HUES48 (cell line): Measurements from ENCODE around the gene LFNG.

Experiments used
- H3K27ac ChIP-seq: one replicate; pipeline ENCODE4 v1.7.0; 2013; ENCODE audit warnings: low read depth, low read length, inconsistent platforms
- H3K27me3 ChIP-seq: 2 replicates; pipeline ENCODE4 v1.6.1; 2013; ENCODE audit warnings: mild to moderate bottlenecking, low read length; ENCODE audit not compliant: control insufficient read depth, insufficient read depth
- H3K36me3 ChIP-seq: 2 replicates; pipeline ENCODE4 v1.6.1; 2013; ENCODE audit warnings: low read length; ENCODE audit not compliant: control insufficient read depth, insufficient read depth
- H3K4me1 ChIP-seq: 2 replicates; pipeline ENCODE4 v1.6.1; 2013; ENCODE audit warnings: mild to moderate bottlenecking, low read length; ENCODE audit not compliant: control insufficient read depth, insufficient read depth
- H3K4me3 ChIP-seq: 2 replicates; pipeline ENCODE4 v1.5.1; 2013; ENCODE audit warnings: mild to moderate bottlenecking, low read depth, low read length
- H3K9ac ChIP-seq: 2 replicates; pipeline ENCODE4 v1.6.1; 2013; ENCODE audit warnings: mild to moderate bottlenecking, low read depth, low read length, moderate library complexity
- H3K9me3 ChIP-seq: 2 replicates; pipeline ENCODE4 v1.6.1; 2013; ENCODE audit warnings: low read length; ENCODE audit not compliant: control insufficient read depth, insufficient read depth

The LFNG gene

GRCh38 chr7:2545746-2546425 is 26.3 kb downstream of the LFNG start:
- H3K4me1 ChIP-seq = no peaks in the 10 kb centered on the region
- H3K9ac ChIP-seq = no peak overlapping the region
- H3K36me3 ChIP-seq = peaks cover 78% of the 10 kb centered on the region
- no peaks in the 10 kb centered on the region for H3K9me3 ChIP-seq
- H3K27me3 ChIP-seq = no peaks in the 10 kb centered on the region
- H3K4me3 ChIP-seq = no peak overlapping the region
- H3K27ac ChIP-seq = no peak overlapping the region

DNA sequence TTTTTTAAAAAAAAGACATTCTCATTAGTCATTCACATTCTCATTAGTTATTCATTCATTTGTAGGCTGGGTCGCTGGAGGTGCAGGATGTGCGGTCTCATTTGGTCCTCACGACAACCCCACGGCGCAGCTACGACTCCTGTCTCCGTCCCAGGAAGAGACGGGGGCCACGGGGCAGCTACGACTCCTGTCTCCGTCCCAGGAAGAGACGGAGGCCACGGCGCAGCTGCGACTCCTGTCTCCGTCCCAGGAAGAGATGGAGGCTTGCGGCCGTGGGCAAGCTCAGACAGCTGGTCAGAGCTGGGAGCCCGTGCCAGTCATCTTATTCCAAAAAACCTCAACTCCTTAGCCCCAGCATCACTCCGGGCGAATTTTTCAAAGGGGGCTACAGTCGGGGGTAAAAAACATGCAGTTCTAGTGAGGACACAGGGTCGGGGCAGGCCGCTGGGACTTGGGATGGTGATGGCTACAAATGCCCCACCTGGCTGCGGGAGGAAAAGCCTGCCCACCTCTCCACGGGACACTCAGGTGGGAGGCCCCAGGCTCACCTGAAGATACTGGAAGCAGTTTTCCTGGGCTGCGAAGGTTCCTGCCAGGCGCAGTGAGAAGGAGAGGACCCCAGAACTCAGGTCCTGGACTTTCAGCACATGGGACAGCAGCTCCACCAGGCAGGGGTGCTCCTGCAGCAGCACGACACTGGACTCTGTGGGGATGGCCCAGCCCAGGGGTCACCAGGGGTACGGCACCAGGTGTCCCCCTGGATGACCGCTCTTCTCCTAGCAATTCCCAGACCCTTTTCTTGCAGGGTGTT is 27.4 kb downstream of the LFNG start:
- Histone ChIP-seq H3K4me3 (no peak overlapping the region), H3K36me3 (peaks cover 71% of the 10 kb centered on the region), H3K9me3 (no peaks in the 10 kb centered on the region), H3K9ac (no peak overlapping the region), H3K27ac (no peak overlapping the region), H3K4me1 (no peaks in the 10 kb centered on the region), H3K27me3 (no peaks in the 10 kb centered on the region)

- Histone ChIP-seq H3K27ac (no peak overlapping the region), H3K9me3 (no peaks in the 10 kb centered on the region), H3K9ac (no peak overlapping the region), H3K27me3 (no peaks in the 10 kb centered on the region), H3K36me3 (peaks cover 48% of the 10 kb centered on the region), H3K4me3 (no peak overlapping the region), H3K4me1 (peaks cover 5% of the 10 kb centered on the region)
Observed at GRCh38 chr7:2551418-2551817, 31.8 kb downstream of the LFNG start.

GRCh38 chr7:2553108-2553507 is 33.5 kb downstream of the LFNG start:
- Histone ChIP-seq H3K27ac (no peak overlapping the region), H3K27me3 (no peaks in the 10 kb centered on the region), H3K9ac (no peak overlapping the region), H3K36me3 (peaks cover 33% of the 10 kb centered on the region), H3K9me3 (no peaks in the 10 kb centered on the region), H3K4me1 (peaks cover 5% of the 10 kb centered on the region), H3K4me3 (no peak overlapping the region)

DNA sequence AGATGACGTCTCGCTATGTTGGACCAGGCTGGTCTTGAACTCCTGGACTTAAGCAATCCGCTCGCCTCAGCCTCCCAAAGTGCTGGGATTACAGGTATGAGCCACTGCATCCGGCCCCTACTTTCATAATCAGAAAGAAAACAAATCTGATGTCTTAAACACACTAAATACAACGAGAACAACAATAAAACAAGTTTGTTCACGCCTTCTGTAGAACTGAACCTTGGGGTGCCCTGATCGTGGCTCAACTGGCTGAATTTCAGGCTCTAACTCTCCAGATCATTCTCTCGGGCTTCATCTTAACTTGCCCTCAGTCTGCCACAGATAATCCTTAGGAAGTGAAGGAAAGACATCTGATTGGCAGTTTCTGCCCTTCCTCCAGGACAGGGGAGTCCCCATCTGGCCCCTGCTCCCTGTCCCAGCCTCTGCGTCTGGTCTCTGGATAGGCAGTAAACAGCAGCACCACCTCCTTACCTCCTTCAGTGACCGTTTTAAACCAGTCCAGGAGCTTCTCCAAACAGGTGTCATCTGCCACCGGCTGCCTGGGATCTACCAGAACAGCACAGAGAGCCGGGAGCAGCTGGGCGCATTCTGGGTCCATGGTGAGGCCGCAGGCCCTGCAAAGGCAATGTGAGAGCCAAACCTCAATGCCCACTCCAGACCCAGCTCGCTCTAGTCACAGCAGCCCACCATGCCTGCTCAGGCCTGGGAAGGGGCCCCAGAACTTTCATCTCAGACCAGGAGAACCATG is 34.4 kb downstream of the LFNG start:
- Histone ChIP-seq H3K27me3 (no peaks in the 10 kb centered on the region), H3K4me1 (peaks cover 5% of the 10 kb centered on the region), H3K9me3 (no peaks in the 10 kb centered on the region), H3K4me3 (peak overlapping the region; percentile 81), H3K36me3 (peaks cover 26% of the 10 kb centered on the region), H3K27ac (no peak overlapping the region), H3K9ac (no peak overlapping the region)

DNA sequence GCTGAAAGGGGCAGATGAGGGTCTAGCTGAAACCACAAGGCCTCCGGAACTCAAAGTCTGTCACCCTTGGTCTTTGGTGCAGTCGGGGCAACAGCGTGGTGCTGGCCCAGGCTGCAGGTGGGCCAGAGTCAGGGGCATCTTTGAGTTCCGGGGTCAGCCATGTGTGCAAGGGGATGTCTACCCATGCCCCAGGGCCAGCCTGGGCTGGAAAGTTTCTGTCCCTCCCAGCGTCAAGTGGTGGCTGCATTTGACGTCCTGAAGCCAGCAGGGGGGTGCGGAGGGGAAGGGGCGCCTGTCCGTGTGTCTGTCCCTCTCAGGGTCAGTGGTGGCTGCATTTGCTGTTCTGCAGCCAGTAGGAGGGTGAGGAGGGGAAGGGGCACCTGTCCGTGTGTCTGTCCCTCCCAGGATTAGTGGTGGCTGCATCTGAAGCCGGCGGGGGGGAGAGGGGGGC is 35.1 kb downstream of the LFNG start:
- H3K27ac ChIP-seq = peak overlapping the region; percentile 100
- no peaks in the 10 kb centered on the region for H3K27me3 ChIP-seq
- H3K9ac ChIP-seq = 0 out of 2 replicates have a peak overlapping the region, but pooled peaks have one; percentile 3
- H3K9me3 ChIP-seq = no peaks in the 10 kb centered on the region
- H3K4me3 ChIP-seq = peak overlapping the region; percentile 81
- peaks cover 5% of the 10 kb centered on the region for H3K4me1 ChIP-seq
- H3K36me3 ChIP-seq = peaks cover 20% of the 10 kb centered on the region

GRCh38 chr7:2555121-2556052 is 35.8 kb downstream of the LFNG start, which contains the start of gene BRAT1:
BRAT1 (minus strand) TSS chr7:2555524; CDS start chr7:2554431, 1,093 bp downstream.
- peak within 1 kb of the TSS; percentile 99 for H3K9ac ChIP-seq
- peaks cover 5% of the 10 kb centered on the region for H3K4me1 ChIP-seq
- H3K27me3 ChIP-seq = no peaks in the 10 kb centered on the region
- peak within 1 kb of the TSS; percentile 81 for H3K4me3 ChIP-seq
- H3K9me3 ChIP-seq = no peaks in the 10 kb centered on the region
- H3K36me3 ChIP-seq = peaks cover 20% of the 10 kb centered on the region
- peak within 1 kb of the TSS; percentile 100 for H3K27ac ChIP-seq

DNA sequence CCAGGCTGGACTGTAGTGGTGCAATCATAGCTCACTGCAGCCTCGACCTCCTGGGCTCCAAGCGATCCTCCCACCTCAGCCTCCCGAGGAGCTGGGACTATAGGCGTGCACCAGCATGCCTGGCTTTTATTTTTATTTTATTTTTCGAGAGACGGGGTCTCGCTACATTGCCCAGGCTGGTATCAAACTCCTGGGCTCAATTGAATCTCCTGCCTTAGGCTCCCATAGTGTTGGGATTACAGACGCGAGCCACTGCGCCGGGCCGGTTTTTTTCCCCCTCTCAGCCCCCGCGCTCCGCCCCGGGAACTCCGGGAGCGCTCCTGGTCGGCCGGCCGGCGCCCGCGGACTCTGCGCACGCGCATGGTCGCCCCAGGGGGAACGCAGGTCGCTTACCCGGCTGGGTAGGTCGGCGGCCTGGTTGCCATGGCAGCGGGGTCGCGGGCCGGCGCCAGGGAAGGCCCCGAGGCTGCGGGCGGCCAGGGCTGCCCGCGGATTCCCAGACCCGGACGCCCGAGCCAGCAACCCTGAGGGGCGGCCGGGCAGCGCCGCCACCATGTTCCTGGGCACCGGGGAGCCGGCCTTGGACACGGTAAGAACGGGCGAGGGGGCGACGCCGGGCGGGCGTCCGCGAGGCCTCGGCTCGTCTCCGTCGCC is 39.2 kb downstream of the LFNG start, which contains the start of gene IQCE:
Gene IQCE (plus strand): TSS at position 351 of the 654 bp plus-strand sequence. CDS start 203 bp downstream, at position 554.
- 0 out of 2 replicates have a peak, but pooled peaks cover 4% of the 10 kb centered on the region for H3K36me3 ChIP-seq
- H3K27me3 ChIP-seq = no peaks in the 10 kb centered on the region
- peak within 1 kb of the TSS; percentile 65 for H3K4me3 ChIP-seq
- no peak within 1 kb of the TSS for H3K9ac ChIP-seq
- no peaks in the 10 kb centered on the region for H3K9me3 ChIP-seq
- H3K4me1 ChIP-seq = peaks cover 5% of the 10 kb centered on the region
- peak within 1 kb of the TSS; percentile 47 for H3K27ac ChIP-seq

GRCh38 chr7:2559283-2559950 is 39.8 kb downstream of the LFNG start:
- Histone ChIP-seq H3K9me3 (no peaks in the 10 kb centered on the region), H3K36me3 (no peaks in the 10 kb centered on the region), H3K4me3 (peak overlapping the region; percentile 65), H3K9ac (no peak overlapping the region), H3K4me1 (peaks cover 4% of the 10 kb centered on the region), H3K27ac (peak overlapping the region; percentile 47), H3K27me3 (no peaks in the 10 kb centered on the region)
